ENCODE data around the gene ZNF239. TPM values are rescaled to one million over a fixed set of nuclear protein-coding genes. Genes with fewer than 3 reads are reported as not detected.

ZNF239 gene
- total RNA-seq, 2 experiments from 2014 or later = 0.56 to 1.3 TPM

- ChIA-PET POLR2A (interaction anchor here (0.6 kb wide), 1 partner anchor 16 kb away, joined by 3 read pairs; no protein-coding TSS in a partner anchor), CTCF (interaction anchor here (1.4 kb wide), 1 partner anchor 9 kb away, joined by 4 read pairs; no protein-coding TSS in a partner anchor)
- ATAC-seq (no peak), DNase-seq (no peak)
- TF ChIP-seq CTCF (IDR thresholded peaks at IDR 0.05) = no peak
- no peaks in the 10 kb centered on the region for H3K27me3 Mint-ChIP-seq
- intact Hi-C loops (cut with micrococcal nuclease) = no loop called here
- no peak overlapping the region for H3K4me3 Mint-ChIP-seq
- H3K4me1 Mint-ChIP-seq (ENCODE audit: low read depth) = peaks cover 8% of the 10 kb centered on the region
- H3K36me3 Mint-ChIP-seq (ENCODE audit: low read depth) = peaks cover 71% of the 10 kb centered on the region
- no peak overlapping the region for H3K27ac Mint-ChIP-seq
- H3K9me3 Mint-ChIP-seq = peaks cover 55% of the 10 kb centered on the region
Measured at GRCh38 chr10:43616697-43617370, 42.4 kb upstream of the ZNF239 start.

- Mint-ChIP-seq H3K27ac (no peak overlapping the region), H3K4me1 (ENCODE audit: low read depth) (peaks cover 42% of the 10 kb centered on the region)
- CTCF ChIA-PET = no interaction called here
Measured at GRCh38 chr10:43610636-43611035, 36.2 kb upstream of the ZNF239 start.

GRCh38 chr10:43607199-43607573, 32.8 kb upstream of the ZNF239 start:
- H3K36me3 Mint-ChIP-seq (ENCODE audit: low read depth) = peaks cover 49% of the 10 kb centered on the region
- no peaks in the 10 kb centered on the region for H3K27me3 Mint-ChIP-seq
- POLR2A ChIA-PET = interaction anchor here (0.9 to 2.7 kb wide), 5 partner anchors 10 to 32 kb away, joined by 3 to 11 read pairs (median 6); partner anchors contain the start of gene ZNF239
- no peak for ATAC-seq
- TF ChIP-seq CTCF (IDR thresholded peaks at IDR 0.05) = no peak
- H3K9me3 Mint-ChIP-seq = peaks cover 8% of the 10 kb centered on the region
- DNase-seq = no peak
- H3K27ac Mint-ChIP-seq = peak overlapping the region; percentile 86
- peak overlapping the region; percentile 81 for H3K4me3 Mint-ChIP-seq
- intact Hi-C loops (cut with micrococcal nuclease) = loop anchor here (5.0 kb wide), 1 partner anchor 35 kb away; the partner anchor contains the start of gene ZNF239
- CTCF ChIA-PET = interaction anchor here (0.8 to 1.3 kb wide), 3 partner anchors 10 to 33 kb away, joined by 4 to 5 read pairs (median 4); partner anchors contain the start of gene ZNF239
- H3K4me1 Mint-ChIP-seq (ENCODE audit: low read depth) = peaks cover 37% of the 10 kb centered on the region

More at GRCh38 chr10:43610636-43611035, 36.2 kb upstream of the ZNF239 start:
- peaks cover 83% of the 10 kb centered on the region for H3K36me3 Mint-ChIP-seq (ENCODE audit: low read depth)
- no peak for TF ChIP-seq CTCF (IDR thresholded peaks at IDR 0.05)
- ATAC-seq (no peak), DNase-seq (no peak)
- peaks cover 25% of the 10 kb centered on the region for H3K9me3 Mint-ChIP-seq
- H3K27me3 Mint-ChIP-seq = no peaks in the 10 kb centered on the region
- intact Hi-C loops (cut with micrococcal nuclease) = no loop called here
- POLR2A ChIA-PET = interaction anchor here (0.8 kb wide), 1 partner anchor 37 kb away, joined by 4 read pairs; no protein-coding TSS in a partner anchor
- no peak overlapping the region for H3K4me3 Mint-ChIP-seq

GRCh38 chr10:43606323-43607198, 32.1 kb upstream of the ZNF239 start, which contains the start of gene ZNF485:
Gene ZNF485, plus strand, starts transcription at chr10:43606438. Its CDS starts 613 bp downstream, at chr10:43607051.
- Mint-ChIP-seq H3K36me3 (ENCODE audit: low read depth) (peaks cover 43% of the 10 kb centered on the region), H3K4me3 (peak within 1 kb of the TSS; percentile 81), H3K4me1 (ENCODE audit: low read depth) (peaks cover 35% of the 10 kb centered on the region), H3K27me3 (no peaks in the 10 kb centered on the region), H3K9me3 (peaks cover 4% of the 10 kb centered on the region), H3K27ac (peak within 1 kb of the TSS; percentile 86)
- intact Hi-C loops (cut with micrococcal nuclease) = loop anchor here (5.0 kb wide), 1 partner anchor 34 kb away; the partner anchor contains the start of gene ZNF239
- peak; percentile 92 for ATAC-seq
- DNase-seq = peak; percentile 78
- ChIA-PET POLR2A (interaction anchor here (0.9 to 2.7 kb wide), 4 partner anchors 9 to 41 kb away, joined by 3 to 11 read pairs (median 5); no protein-coding TSS in a partner anchor), CTCF (interaction anchor here (1.2 kb wide), 1 partner anchor 33 kb away, joined by 5 read pairs; the partner anchor contains the start of gene ZNF239)
- no peak for TF ChIP-seq CTCF (IDR thresholded peaks at IDR 0.05)

Measured in activated CD8-positive, alpha-beta T cell treated with anti-CD3 and anti-CD28 coated beads for 36 hours (primary cell).